Activated T-cell treated with anti-CD3 and anti-CD28 coated beads for 1 hour (primary cell): ENCODE results near the gene PDZRN4.
"Not testable (repeated sequence)": the region's sequence is repeated elsewhere in the genome, so short reads cannot be mapped to it uniquely, and the experiment has no call there.

Source experiments
- DNase-seq: peaks from one replicate; pipeline ENCODE4 v3.0.0-alpha.2; 2020; ENCODE audit warnings: low read depth

The PDZRN4 gene

GRCh38 chr12:41213648-41214047 lies 25.5 kb downstream of the PDZRN4 start:
- DNase-seq, result no peak

DNA sequence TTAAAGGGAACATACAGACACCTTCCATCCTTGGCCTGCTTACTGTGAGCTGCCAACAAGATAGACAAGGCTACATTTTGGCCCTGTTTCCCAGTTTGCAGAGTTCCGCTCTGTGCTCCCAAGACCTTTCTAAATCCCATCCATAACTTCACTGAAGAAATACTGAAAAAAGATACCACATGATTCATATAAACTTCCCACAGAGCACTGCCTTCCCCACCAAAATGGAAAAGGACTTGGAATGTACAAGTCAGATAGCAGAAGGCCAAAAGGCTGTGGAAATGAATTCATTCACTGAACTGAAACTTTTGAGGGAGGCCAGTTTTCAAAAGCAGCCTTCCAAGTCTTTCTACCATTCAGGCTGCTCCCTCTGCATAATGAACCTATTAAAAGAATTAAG lies 29.6 kb downstream of the PDZRN4 start:
- no peak for DNase-seq

GRCh38 chr12:41220931-41221330 lies 32.8 kb downstream of the PDZRN4 start:
- DNase-seq, result no peak

DNA sequence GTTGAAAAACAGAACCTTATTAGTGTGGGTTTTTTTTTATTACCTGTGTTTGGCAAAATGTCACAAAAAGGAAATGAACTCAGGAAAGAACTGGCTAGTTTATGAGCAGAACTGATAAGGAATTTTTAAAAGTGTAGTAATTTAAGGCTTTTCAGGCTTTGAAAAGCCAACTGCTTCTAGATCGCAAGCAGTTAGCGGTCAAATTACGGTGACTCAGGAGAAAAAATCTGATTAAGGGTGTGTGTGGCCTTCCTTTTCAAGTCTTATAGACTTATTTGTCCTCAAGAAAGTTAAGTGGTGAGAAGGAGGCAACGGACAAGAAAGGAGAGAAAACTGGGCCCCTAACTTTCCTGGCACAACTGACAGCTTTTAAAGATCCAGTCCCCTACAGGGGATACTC lies 33.4 kb downstream of the PDZRN4 start:
- no peak for DNase-seq

DNA sequence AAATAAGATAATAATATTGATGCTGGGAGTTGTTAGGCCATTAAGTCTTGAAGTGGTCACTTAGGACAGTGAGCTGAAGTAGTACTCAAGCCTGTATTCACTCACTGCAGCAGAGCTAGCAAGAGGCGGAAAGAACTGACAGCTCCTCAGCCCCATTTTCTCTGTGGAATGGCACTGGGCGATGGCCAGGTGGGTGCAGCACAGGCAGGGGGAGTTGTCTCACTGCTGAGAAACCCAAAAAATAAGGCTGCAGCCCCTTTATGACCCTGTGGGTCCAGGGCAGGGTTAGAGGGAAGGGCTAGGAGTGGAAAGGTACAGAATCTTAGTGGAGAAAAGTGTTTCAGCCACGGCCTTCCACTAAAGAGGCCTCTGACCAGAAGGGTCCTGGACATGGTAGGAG lies 35.5 kb downstream of the PDZRN4 start:
- DNase-seq, result no peak

GRCh38 chr12:41224066-41224465 lies 35.9 kb downstream of the PDZRN4 start:
- DNase-seq, result no peak

GRCh38 chr12:41225179-41225578 lies 37.1 kb downstream of the PDZRN4 start:
- no peak for DNase-seq

GRCh38 chr12:41228066-41228820 lies 40.1 kb downstream of the PDZRN4 start:
- no peak for DNase-seq

DNA sequence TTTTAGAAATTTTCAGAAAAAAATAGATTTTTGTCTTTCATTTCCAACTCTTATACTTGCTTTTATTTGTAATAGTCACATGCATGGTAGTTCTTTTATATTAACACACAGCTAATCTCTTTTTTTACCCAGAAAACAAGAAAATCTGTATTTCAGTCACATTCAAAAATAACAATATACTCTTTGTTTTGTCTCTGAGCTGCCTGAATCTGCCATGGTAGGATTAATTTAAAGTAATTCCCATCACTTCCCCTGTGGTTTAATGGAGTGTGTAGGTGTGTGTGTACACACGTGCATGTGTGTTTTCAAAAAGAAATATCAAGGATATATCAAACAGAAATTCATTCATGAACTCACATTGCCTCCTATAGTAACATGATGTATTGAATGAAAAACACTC lies 42.6 kb downstream of the PDZRN4 start:
- no peak for DNase-seq

- no peak for DNase-seq
Measured at GRCh38 chr12:41234692-41235091, 46.6 kb downstream of the PDZRN4 start.

DNA sequence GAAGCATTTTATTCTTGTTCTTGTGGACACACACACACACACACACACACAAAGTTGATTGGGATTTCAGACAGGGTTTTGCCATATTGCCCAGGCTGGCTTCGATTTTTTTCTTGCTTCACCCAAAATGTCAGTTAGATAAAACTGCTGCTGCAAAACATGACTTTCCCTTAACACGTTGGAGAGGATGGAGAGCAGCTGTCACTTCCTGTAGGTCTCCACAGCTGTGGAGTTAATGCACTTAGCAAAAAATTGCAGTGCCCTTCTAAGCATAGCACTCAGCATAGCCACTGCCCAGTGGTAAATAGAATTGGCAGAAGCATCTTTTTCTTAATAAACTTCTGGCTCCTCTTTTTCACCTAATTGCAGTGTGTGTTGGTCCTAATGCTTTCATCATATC lies 54.5 kb downstream of the PDZRN4 start:
- no peak for DNase-seq

DNA sequence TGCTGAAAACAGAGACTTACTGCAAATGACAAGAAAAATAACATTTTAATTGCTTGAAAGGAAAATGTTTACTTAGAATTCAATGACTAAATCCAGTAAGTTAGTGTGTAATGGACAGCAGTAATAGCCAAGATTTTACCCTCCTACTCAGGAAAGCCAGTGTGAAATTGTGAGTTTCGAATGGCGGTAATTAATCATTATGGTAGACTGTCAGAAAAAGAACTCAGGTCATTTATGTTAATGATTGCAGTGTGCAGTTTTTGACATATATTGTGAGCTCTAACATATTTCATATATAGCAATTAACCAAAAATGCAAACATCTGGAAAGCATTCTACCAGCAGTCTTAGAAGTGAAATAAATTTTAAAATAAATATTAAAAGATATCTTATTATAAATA lies 60.3 kb downstream of the PDZRN4 start:
- DNase-seq, result no peak

DNA sequence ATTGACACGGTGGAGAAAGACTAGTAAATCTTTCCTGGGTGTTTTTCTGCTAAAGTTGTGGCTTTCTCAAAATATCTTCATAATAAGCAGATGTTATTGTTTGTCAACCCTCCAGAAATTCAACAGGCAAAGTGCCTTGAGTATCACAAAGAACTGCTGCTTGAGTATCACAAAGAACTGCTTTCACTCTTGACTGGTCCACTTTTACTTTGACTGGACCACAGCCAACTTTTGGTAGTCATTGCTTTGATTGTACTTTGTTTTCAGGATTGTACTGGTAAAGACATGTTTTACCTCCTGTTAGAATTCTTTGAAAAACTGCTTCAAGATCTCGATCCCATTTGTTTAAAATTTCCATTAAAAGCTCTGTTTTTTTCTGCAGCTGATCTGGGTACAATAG lies 62.6 kb downstream of the PDZRN4 start:
- DNase-seq, result no peak

GRCh38 chr12:41254004-41254914 lies 66.1 kb downstream of the PDZRN4 start:
- no peak for DNase-seq

- DNase-seq, result not testable (repeated sequence)
Measured at GRCh38 chr12:41263196-41263595, 75.1 kb downstream of the PDZRN4 start.

DNA sequence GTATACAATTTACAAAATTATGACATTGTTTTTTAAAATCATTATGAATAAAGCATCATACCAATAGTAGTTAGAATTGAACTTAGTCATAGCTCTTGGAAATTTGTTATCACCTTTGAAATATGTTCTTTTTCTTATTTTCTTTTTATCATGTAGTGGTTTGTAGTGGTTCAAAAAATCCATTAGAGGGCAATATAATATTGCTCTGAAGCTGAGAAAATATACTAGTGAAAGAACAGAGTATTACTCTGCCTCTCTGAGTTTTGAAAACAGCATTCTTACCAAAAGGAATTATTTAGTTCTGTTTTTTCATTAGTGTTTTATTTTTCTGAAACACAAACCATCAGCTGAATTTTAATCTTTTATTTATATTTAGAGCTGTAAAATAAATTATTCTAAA lies 76.2 kb downstream of the PDZRN4 start:
- no peak for DNase-seq

GRCh38 chr12:41269056-41269455 lies 80.9 kb downstream of the PDZRN4 start:
- DNase-seq, result no peak

GRCh38 chr12:41271489-41271888 lies 83.4 kb downstream of the PDZRN4 start:
- no peak for DNase-seq

DNA sequence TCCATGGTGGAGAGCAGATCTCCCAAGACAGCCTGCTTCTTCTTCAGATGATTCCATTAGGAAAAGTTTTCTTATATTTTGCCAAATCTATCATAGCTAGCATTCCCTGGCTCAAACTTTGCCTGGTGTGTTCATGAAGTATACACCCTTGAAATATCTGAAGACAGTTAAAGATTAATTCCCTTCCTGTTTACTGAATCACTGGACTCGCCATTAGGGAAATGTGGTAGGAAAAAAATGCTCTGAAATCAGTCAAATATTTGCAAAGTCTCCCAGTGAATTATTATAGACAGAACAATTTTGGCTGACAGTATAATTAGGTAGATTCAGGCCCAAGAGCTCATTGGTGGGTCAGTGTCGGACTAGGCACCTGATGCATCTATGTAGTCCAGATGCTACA lies 86.5 kb downstream of the PDZRN4 start:
- DNase-seq, result no peak

DNA sequence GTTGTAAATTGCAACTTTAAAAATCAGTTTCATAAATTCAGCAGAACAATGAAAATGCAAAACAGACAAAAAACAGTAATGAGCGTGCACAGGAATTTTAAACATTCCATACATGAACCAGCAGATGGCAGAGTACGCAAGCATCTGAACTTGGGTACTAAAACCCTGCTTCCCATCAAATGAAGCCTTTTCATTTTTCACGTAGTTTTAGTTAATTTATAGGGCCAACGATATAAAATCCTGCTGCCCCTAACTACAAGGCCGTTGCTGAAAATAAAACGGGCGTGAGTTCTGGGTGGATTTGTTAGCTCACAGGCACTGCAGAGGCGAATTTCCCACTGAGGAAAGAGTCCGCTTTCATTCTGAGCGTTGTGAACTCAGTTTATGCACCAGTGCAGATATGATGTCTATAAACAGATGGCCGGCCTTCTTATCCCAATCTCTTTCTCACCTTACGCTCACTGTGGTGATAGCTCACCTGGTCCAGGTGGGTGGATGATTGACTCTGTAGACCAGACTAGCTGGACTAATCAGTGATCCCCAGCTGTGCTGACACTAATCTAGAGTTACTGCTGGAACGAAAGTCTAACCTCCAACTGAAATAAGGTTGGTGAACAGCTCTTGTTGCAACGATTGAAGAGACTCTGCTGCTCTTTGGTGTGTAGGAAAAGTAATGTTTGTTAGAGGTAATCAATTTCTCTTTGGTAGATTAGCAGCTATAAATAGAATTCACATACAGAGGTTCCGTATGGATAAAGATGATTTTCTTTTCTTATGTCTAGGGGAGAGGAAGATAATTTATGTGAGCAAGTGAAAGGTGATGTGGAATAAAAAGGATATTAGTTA lies 89.2 kb downstream of the PDZRN4 start:
- no peak for DNase-seq

GRCh38 chr12:41277946-41278267 lies 89.8 kb downstream of the PDZRN4 start:
- no peak for DNase-seq

DNA sequence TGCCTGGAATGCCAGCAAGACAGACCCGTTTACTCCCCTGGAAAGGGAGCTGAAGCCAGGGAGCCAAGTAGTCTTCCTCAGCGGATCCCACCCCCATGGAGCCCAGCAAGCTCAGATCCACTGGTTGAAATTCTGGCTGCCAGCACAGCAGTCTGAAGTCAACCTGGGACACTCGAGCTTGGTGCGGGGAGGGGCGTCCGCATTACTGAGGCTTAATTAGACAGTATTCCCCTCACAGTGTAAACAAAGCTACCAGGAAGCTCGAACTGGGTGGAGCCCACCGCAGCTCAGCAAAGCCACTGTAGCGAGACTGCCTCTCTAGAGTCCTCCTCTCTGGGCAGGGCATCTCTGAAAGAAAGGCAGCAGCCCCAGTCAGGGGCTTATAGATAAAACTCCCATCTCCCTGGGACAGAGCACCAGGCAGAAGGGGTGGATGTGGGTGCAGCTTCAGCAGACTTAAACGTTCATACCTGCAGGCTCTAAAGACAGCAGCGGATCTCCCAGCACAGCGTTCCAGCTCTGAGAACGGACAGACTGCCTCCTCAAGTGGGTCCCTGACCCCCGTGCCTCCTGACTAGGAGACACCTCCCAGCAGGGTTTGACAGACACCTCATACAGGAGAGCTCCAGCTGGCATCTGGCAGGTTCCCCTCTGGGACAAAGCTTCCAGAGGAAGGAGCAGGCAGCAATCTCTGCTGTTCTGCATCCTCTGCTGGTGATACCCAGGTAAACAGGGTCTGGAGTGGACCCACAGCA lies 92.4 kb downstream of the PDZRN4 start:
- DNase-seq, result not testable (repeated sequence)
